Suprapubic skin (tissue), 4 donors: ENCODE results near the gene SRSF9. TPM values are rescaled to one million over a fixed set of nuclear protein-coding genes. Genes with fewer than 3 reads are reported as not detected.
"Not testable (repeated sequence)": the region's sequence is repeated elsewhere in the genome, so short reads cannot be mapped to it uniquely, and the experiment has no call there.

Experiments used
- DNase-seq, 2 donors: peaks; one replicate each; pipeline ENCODE4 v3.0.0-alpha.2; 2019; ENCODE audit warnings: low spot score in 2 of 2
- H3K27ac ChIP-seq: fragments of 200-600 bp; sonication (generic); one replicate; pipeline ENCODE4 v1.5.1; 2019
- H3K27me3 ChIP-seq: fragments of 200-600 bp; sonication (generic); one replicate; pipeline ENCODE4 v1.5.1; 2019
- H3K36me3 ChIP-seq: fragments of 200-600 bp; sonication (generic); one replicate; pipeline ENCODE4 v1.5.1; 2019
- H3K4me1 ChIP-seq: fragments of 200-600 bp; sonication (generic); one replicate; pipeline ENCODE4 v1.5.1; 2019
- H3K4me3 ChIP-seq: fragments of 200-600 bp; sonication (generic); one replicate; pipeline ENCODE4 v1.5.1; 2019; ENCODE audit warnings: mild to moderate bottlenecking
- H3K9me3 ChIP-seq: fragments of 200-600 bp; sonication (generic); one replicate; pipeline ENCODE4 v1.5.1; 2019
- EP300 ChIP-seq: sonication (generic); formaldehyde crosslinking; IDR thresholded peaks from one replicate; pipeline ENCODE4 v1.6.1; 2017; ENCODE audit warnings: antibody characterized with exemption
- POLR2A ChIP-seq, 2 donors: fragments of 450-650 bp; IDR thresholded peaks; one replicate each; pipeline ENCODE4 v1.6.1; 2017; ENCODE audit warnings: antibody characterized with exemption in 2 of 2, mild to moderate bottlenecking in 2 of 2, moderate library complexity in 2 of 2
- POLR2AphosphoS5 ChIP-seq, 3 donors: sonication (generic); formaldehyde crosslinking; IDR thresholded peaks; one replicate each; pipeline ENCODE4 v1.6.1; 2017; ENCODE audit warnings: antibody characterized with exemption in 3 of 3
- WGBS: methylation state at CpG from one replicate; pipeline ENCODE4 v1.1.5; 2018; 5-methylcytosine and 5-hydroxymethylcytosine counted together
- total RNA-seq, 4 donors: library from RNA; depleted of rRNA; stranded (reverse); fragments of >200 nt; gene quantifications; one replicate each; pipeline ENCODE4 v1.1.0, GENCODE V29; 2016
- TF ChIP-seq, protein P1 (sequence below), 2 donors: fragments of 200-600 bp in 1 of 2; fragments of 450-650 bp in 1 of 2; sonication (generic) in 1 of 2; IDR thresholded peaks; one replicate each; pipeline ENCODE4 v1.5.1; 2016 to 2019; ENCODE audit warnings: antibody characterized with exemption in 2 of 2, mild to moderate bottlenecking in 1 of 2, moderate library complexity in 1 of 2

SRSF9 gene
- total RNA-seq, result 10 to 100 TPM; 51.5 to 98.5 (median 73.0) TPM

DNA sequence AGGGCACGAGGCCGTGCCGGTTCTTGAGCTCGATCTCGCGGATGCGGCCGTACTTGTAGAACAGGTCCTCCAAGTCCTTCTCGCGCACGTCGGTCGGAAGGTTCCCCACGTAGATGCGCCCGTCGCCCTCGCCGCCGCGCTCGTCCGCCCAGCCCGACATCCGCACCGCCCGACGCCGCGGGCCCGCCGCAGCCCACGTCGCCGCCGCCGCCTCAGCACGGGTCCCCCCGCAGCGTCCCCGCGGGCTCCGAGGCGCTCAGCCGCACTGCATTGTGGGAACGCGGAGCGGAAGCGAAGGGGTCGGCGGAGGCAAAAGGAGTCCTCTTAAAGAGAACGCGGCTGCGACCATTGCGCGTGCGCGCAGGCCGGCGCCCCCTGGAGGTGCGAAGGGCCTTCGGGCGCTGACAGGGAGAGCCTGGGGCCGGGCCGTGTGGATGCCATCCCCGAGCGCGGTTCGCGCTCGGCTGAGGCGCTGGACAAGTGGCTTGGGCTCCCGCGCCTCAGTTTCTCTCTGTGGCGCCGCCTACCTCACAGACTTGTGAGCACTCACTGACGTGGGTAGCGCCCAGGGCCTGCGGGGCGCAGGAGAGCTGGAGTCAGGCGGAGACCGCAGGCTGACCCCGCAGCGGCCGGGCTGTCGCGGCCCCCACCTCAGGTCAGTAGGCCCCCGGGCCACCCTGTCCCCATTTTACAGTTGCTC lies at the start of gene SRSF9:
Gene SRSF9 (minus strand): TSS at position 299 of the 700 bp plus-strand sequence. CDS start 139 bp downstream, at position 160.
- TF ChIP-seq POLR2AphosphoS5 (IDR thresholded peaks at IDR 0.05), result peak in 1 of 3 donors; percentile 44
- TF ChIP-seq, protein P1, sequence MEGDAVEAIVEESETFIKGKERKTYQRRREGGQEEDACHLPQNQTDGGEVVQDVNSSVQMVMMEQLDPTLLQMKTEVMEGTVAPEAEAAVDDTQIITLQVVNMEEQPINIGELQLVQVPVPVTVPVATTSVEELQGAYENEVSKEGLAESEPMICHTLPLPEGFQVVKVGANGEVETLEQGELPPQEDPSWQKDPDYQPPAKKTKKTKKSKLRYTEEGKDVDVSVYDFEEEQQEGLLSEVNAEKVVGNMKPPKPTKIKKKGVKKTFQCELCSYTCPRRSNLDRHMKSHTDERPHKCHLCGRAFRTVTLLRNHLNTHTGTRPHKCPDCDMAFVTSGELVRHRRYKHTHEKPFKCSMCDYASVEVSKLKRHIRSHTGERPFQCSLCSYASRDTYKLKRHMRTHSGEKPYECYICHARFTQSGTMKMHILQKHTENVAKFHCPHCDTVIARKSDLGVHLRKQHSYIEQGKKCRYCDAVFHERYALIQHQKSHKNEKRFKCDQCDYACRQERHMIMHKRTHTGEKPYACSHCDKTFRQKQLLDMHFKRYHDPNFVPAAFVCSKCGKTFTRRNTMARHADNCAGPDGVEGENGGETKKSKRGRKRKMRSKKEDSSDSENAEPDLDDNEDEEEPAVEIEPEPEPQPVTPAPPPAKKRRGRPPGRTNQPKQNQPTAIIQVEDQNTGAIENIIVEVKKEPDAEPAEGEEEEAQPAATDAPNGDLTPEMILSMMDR (IDR thresholded peaks at IDR 0.05), result peak; percentile 65 to 94
- TF ChIP-seq POLR2A (IDR thresholded peaks at IDR 0.05), result peak; percentile 46 to 73
- TF ChIP-seq EP300, result no peak
- Histone ChIP-seq H3K27ac (peak within 1 kb of the TSS; percentile 96), H3K9me3 (no peaks in the 10 kb centered on the region), H3K36me3 (peaks cover 14% of the 10 kb centered on the region), H3K4me1 (peaks cover 57% of the 10 kb centered on the region), H3K27me3 (no peaks in the 10 kb centered on the region), H3K4me3 (peak within 1 kb of the TSS; percentile 70)
- DNase-seq, result peak; percentile 96 to 98
- WGBS, result 0% methylated on average over 10 of the region's 88 CpGs

DNA sequence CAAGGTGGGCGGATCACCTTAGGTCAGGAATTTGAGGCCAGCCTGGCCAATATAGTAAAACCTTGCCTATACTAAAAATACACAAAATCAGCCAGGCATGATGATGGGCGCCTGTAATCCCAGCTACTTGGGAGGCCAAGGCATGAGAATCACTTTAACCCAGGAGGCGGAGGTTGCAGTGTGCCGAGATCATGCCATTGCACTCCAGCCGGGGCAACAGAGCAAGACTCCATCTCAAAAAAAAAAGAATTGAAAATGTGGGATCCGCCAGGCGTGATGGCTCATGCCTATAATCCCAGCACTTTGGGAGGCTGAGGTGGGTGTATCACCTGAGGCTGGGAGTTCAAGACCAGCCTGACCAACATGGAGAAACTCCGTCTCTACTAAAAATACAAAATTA lies 49.8 kb upstream of the SRSF9 start:
- not testable (repeated sequence) for DNase-seq, H3K4me3 ChIP-seq, H3K27ac ChIP-seq, H3K4me1 ChIP-seq, H3K9me3 ChIP-seq, H3K27me3 ChIP-seq
- WGBS, result 94% methylated on average over 8 of the region's 8 CpGs
- peaks cover 41% of the 10 kb centered on the region for H3K36me3 ChIP-seq

DNA sequence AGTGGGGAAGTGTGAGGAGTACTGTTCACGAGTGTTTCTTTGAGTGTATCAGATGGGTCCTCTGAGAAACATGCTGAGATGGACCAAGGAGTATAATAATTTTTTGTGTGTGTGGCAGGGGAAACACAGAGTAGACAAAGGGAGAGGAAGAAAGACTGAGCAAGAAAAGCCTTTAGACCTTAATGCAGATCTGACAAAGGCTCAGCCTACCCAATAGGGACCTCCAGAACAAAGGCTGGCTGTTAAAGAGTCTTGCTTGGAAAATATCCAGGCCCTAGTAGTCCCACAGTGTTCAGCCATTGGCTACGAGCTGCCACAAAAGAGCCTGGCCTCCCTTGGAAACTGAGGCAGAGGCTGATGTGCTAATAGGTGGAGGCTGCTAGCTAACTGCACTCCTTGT lies 45.9 kb upstream of the SRSF9 start:
- Histone ChIP-seq H3K36me3 (peaks cover 38% of the 10 kb centered on the region), H3K27me3 (no peaks in the 10 kb centered on the region)
- DNase-seq, result no peak

DNA sequence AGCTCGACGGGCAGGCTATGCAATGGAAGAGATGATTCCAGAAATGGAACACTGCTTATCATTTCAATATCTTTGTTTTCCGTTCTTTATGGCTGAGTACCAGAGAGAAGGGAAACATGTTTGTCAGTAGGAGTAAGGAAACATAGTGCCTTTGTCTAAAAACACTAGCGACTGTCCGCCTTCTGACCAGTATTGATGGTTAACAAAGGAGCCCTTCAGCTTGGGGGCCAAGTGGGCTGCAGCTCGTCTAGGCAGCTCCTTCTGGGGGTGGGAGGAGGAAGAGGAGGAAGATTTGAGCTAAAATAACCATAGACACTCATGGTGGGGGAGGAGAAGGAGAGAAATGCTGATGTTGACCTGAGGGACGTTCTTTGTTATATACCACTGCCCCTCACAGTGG lies 44.5 kb upstream of the SRSF9 start:
- H3K4me1 ChIP-seq, result no peaks in the 10 kb centered on the region
- H3K9me3 ChIP-seq, result no peaks in the 10 kb centered on the region
- no peaks in the 10 kb centered on the region for H3K27me3 ChIP-seq
- no peak for DNase-seq
- no peak overlapping the region for H3K4me3 ChIP-seq
- no peak overlapping the region for H3K27ac ChIP-seq
- TF ChIP-seq POLR2AphosphoS5 (IDR thresholded peaks at IDR 0.05) (no peak), POLR2A (IDR thresholded peaks at IDR 0.05) (no peak), EP300 (no peak)
- TF ChIP-seq, protein P1 (IDR thresholded peaks at IDR 0.05), result no peak
- WGBS, result 84% methylated on average over 7 of the region's 7 CpGs
- H3K36me3 ChIP-seq, result peaks cover 47% of the 10 kb centered on the region

More for the DNA sequence above, 45.9 kb upstream of the SRSF9 start:
- Histone ChIP-seq H3K27ac (no peak overlapping the region), H3K9me3 (no peaks in the 10 kb centered on the region), H3K4me3 (no peak overlapping the region), H3K4me1 (no peaks in the 10 kb centered on the region)
- 94% methylated on average over 2 of the region's 2 CpGs for WGBS
- TF ChIP-seq EP300, result no peak
- TF ChIP-seq, protein P1 (IDR thresholded peaks at IDR 0.05), result no peak
- no peak for TF ChIP-seq POLR2A (IDR thresholded peaks at IDR 0.05)
- TF ChIP-seq POLR2AphosphoS5 (IDR thresholded peaks at IDR 0.05), result no peak

DNA sequence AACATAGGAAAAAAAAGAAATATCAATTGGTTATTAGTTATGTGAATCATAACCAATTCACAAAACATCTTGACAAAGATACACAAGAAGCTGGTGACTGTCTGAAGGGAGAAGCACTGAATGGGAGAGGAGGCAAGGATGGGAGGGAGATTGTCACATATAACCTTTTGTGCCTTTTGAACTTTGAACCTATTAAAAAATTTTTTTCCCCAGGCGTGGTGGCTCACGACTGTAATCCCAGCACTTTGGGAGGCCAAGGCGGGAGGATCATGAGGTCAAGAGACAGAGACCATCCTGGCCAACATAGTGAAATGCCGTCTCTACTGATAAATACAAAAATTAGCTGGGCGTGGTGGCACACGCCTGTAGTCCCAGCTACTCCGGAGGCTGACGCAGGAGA lies 39.0 kb upstream of the SRSF9 start:
- peaks cover 42% of the 10 kb centered on the region for H3K36me3 ChIP-seq
- no peaks in the 10 kb centered on the region for H3K4me1 ChIP-seq
- no peak overlapping the region for H3K4me3 ChIP-seq
- H3K27ac ChIP-seq, result no peak overlapping the region
- TF ChIP-seq EP300, result no peak
- TF ChIP-seq, protein P1 (IDR thresholded peaks at IDR 0.05), result no peak
- no peak for TF ChIP-seq POLR2AphosphoS5 (IDR thresholded peaks at IDR 0.05)
- no peak for TF ChIP-seq POLR2A (IDR thresholded peaks at IDR 0.05)
- no peak for DNase-seq
- no peaks in the 10 kb centered on the region for H3K9me3 ChIP-seq
- no peaks in the 10 kb centered on the region for H3K27me3 ChIP-seq
- WGBS, result 93% methylated on average over 8 of the region's 8 CpGs
